Adrenal gland (tissue), 12 donors: Measurements from ENCODE around the gene SBF1. TPM values are rescaled to one million over a fixed set of nuclear protein-coding genes. Genes with fewer than 3 reads are reported as not detected.

Experiments used
- DNase-seq, 7 donors: peaks; one replicate each; pipeline ENCODE4 v3.0.0-alpha.2; 2019 to 2020
- H3K27ac ChIP-seq, 5 donors: fragments of 200-600 bp; sonication (generic) in 4 of 5; 1 replicate in 3 of 5; 2 replicates in 2 of 5; pipeline versions ENCODE4 v1.5.1 to v1.8.0; 2016 to 2020; ENCODE audit warnings: mild to moderate bottlenecking in 1 of 5
- H3K27me3 ChIP-seq: fragments of 200-600 bp; 2 replicates; pipeline ENCODE4 v1.8.0; 2021
- H3K36me3 ChIP-seq, 2 donors: fragments of 200-600 bp; replicated peaks in 1 of 2; 1 replicate in 1 of 2; 2 replicates in 1 of 2; pipeline versions ENCODE4 v1.5.1 to v1.8.0; 2018 to 2022
- H3K4me1 ChIP-seq, 2 donors: fragments of 200-600 bp; replicated peaks in 1 of 2; 1 replicate in 1 of 2; 2 replicates in 1 of 2; pipeline versions ENCODE4 v1.5.1 to v1.8.0; 2018 to 2021
- H3K4me3 ChIP-seq, 4 donors: fragments of 200-600 bp; sonication (generic) in 3 of 4; one replicate each; pipeline ENCODE4 v1.5.1; 2016 to 2018
- H3K9me3 ChIP-seq, 3 donors: fragments of 200-600 bp; sonication (generic) in 1 of 3; replicated peaks in 1 of 3; 1 replicate in 2 of 3; 2 replicates in 1 of 3; pipeline versions ENCODE4 v1.5.1 to v1.8.0; 2016 to 2021
- CTCF ChIP-seq, 6 experiments: fragments of 450-650 bp in 4 of 6; fragments of 200-600 bp in 2 of 6; sonication (generic) in 1 of 6; IDR thresholded peaks; 1 replicate in 5 of 6; 2 replicates in 1 of 6; pipeline versions ENCODE4 v1.5.1 to v1.8.0; 2016 to 2021; ENCODE audit warnings: antibody characterized with exemption in 6 of 6, mild to moderate bottlenecking in 2 of 6, moderate library complexity in 1 of 6
- POLR2A ChIP-seq, 2 donors: fragments of 450-650 bp; IDR thresholded peaks; one replicate each; pipeline ENCODE4 v1.6.1; 2017; ENCODE audit warnings: antibody characterized with exemption in 2 of 2, mild to moderate bottlenecking in 2 of 2, moderate library complexity in 1 of 2
- WGBS, 4 donors: extraction: QIAGEN DNeasy Blood & Tissue Kit in 2 of 4; methylation state at CpG; one replicate each; pipeline versions ENCODE4 v1.1.5 to v1.1.7; 2013 to 2017; 5-methylcytosine and 5-hydroxymethylcytosine counted together
- intact Hi-C, 2 donors: fragments of 100-400 bp; cut with DNase I; formaldehyde crosslinking; loops; one replicate each; pipeline versions ENCODE4 v1.14.1 to v1.15.0; 2022 to 2023
- polyA plus RNA-seq, 3 donors: library from polyadenylated mRNA; stranded (reverse); fragments of 200-250 nt in 2 of 3; fragments of 350-450 nt in 1 of 3; fragmentation: Illumina TruSeq in 1 of 3; extraction: RNeasy Lipid Tissue Mini Kit (QIAGEN cat#74804) in 1 of 3; gene quantifications; one replicate each; pipeline ENCODE4 v1.2.3, GENCODE V29; 2013 to 2014
- total RNA-seq, 9 donors: library from RNA; depleted of rRNA in 4 of 9; stranded (reverse); fragments of >200 nt in 4 of 9; fragments of 120-200 nt in 1 of 9; fragmentation: NEBNext Ultra II Directional in 1 of 9; extraction: Animal tissue kit (Norgen Biotek cat#: 25700) in 1 of 9; gene quantifications; one replicate each; pipeline versions ENCODE4 v1.1.0 to v1.2.4, GENCODE V29; 2013 to 2023
- donor health status: healthy with polysubstance abuse.
- donor health status: Bipolar disorder and iron deficiency.
- donor health status: DM: yes; HTN: yes; CAD: no.
- donor health status: DM: no; HTN: no; CAD: no.
- donor health status: DM: no; HTN: no; CAD: no.
- donor health status: DM: yes; HTN: yes; CAD: no.

Gene SBF1
- total and polyA plus RNA-seq, 12 donors, result 8.4 to 117 (median 72.9) TPM

- H3K27me3 ChIP-seq, result no peaks in the 10 kb centered on the region
- no peak for DNase-seq
- WGBS, 4 donors, result 89 to 99% (median 95%) methylated on average over 6 to 8 of the region's 8 CpGs
- no peak overlapping the region for H3K4me3 ChIP-seq
- no peaks in the 10 kb centered on the region for H3K9me3 ChIP-seq
- intact Hi-C loops, result no loop called here
- H3K27ac ChIP-seq, result no peak overlapping the region
- H3K36me3 ChIP-seq, result peaks cover 0 to 28% of the 10 kb centered on the region in 2 donors
- no peak for TF ChIP-seq CTCF (IDR thresholded peaks at IDR 0.05)
- TF ChIP-seq POLR2A (IDR thresholded peaks at IDR 0.05), result no peak
- H3K4me1 ChIP-seq, result no peaks in the 10 kb centered on the region
These were observed 41.2 kb upstream of the SBF1 start for GRCh38 chr22:50516068-50516467.

- intact Hi-C loops, result no loop called here
- H3K27me3 ChIP-seq, result no peaks in the 10 kb centered on the region
- no peak for DNase-seq
- H3K36me3 ChIP-seq, result peaks cover 0 to 9% of the 10 kb centered on the region in 2 donors
- H3K4me1 ChIP-seq, result peaks cover 0 to 11% of the 10 kb centered on the region in 2 donors
- no peak for TF ChIP-seq CTCF (IDR thresholded peaks at IDR 0.05)
- no peak for TF ChIP-seq POLR2A (IDR thresholded peaks at IDR 0.05)
- 90 to 96% (median 94%) methylated on average over 8 to 15 of the region's 15 CpGs for WGBS, 4 donors
- no peaks in the 10 kb centered on the region for H3K9me3 ChIP-seq
- no peak overlapping the region for H3K4me3 ChIP-seq
- H3K27ac ChIP-seq, result no peak overlapping the region
These were observed 38.3 kb upstream of the SBF1 start for GRCh38 chr22:50513175-50513574.

GRCh38 chr22:50508897-50509296 is 34.1 kb upstream of the SBF1 start:
- Histone ChIP-seq H3K9me3 (no peaks in the 10 kb centered on the region), H3K4me1 (peaks cover 8 to 25% of the 10 kb centered on the region in 2 donors), H3K27me3 (no peaks in the 10 kb centered on the region), H3K27ac (peak overlapping the region in 4 of 5 donors; percentile 91 to 97 (median 93)), H3K4me3 (peak overlapping the region in 1 of 4 donors; percentile 96), H3K36me3 (peaks cover 0 to 19% of the 10 kb centered on the region in 2 donors)
- no peak for TF ChIP-seq POLR2A (IDR thresholded peaks at IDR 0.05)
- TF ChIP-seq CTCF (IDR thresholded peaks at IDR 0.05), result no peak
- intact Hi-C loops, result no loop called here
- DNase-seq, result no peak
- 7 to 21% (median 16%) methylated on average over 3 of the region's 3 CpGs for WGBS, 4 donors

GRCh38 chr22:50507991-50508884 is 33.4 kb upstream of the SBF1 start, which contains the start of gene NCAPH2:
Gene NCAPH2, plus strand, starts transcription at chr22:50508224. Its CDS starts 114 bp downstream, at chr22:50508338.
- Histone ChIP-seq H3K27ac (peak within 1 kb of the TSS; percentile 6 to 97 (median 92)), H3K4me3 (peak within 1 kb of the TSS; percentile 71 to 97 (median 91)), H3K9me3 (no peaks in the 10 kb centered on the region), H3K4me1 (peaks cover 8 to 25% of the 10 kb centered on the region in 2 donors), H3K36me3 (peaks cover 0 to 23% of the 10 kb centered on the region in 2 donors), H3K27me3 (no peaks in the 10 kb centered on the region)
- DNase-seq, result peak; percentile 95 to 98 (median 97)
- intact Hi-C loops, result no loop called here
- TF ChIP-seq POLR2A (IDR thresholded peaks at IDR 0.05) (peak; percentile 77 to 81), CTCF (IDR thresholded peaks at IDR 0.05) (no peak)
- 1 to 3% (median 1%) methylated on average over 9 to 76 of the region's 76 CpGs for WGBS, 4 donors
